Endothelial cell of umbilical vein (primary cell): ENCODE results near the gene ZBTB8A.

Experiments
- EZH2 ChIP-seq: IDR thresholded peaks from 2 replicates; pipeline ENCODE4 v1.6.1; 2012; ENCODE audit warnings: borderline replicate concordance, low read depth, mild to moderate bottlenecking, moderate library complexity, low read length, inconsistent platforms; ENCODE audit not compliant: severe bottlenecking
- MYC ChIP-seq: IDR thresholded peaks from one replicate; pipeline ENCODE4 v1.6.1; 2011; ENCODE audit warnings: mild to moderate bottlenecking, low read depth, low read length
- POLR2A ChIP-seq: IDR thresholded peaks from 2 replicates; pipeline ENCODE4 v1.6.1; 2012; ENCODE audit warnings: low read depth, mild to moderate bottlenecking, control low read depth, low read length
- POLR2AphosphoS5 ChIP-seq: IDR thresholded peaks from 2 replicates; pipeline ENCODE4 v1.6.1; 2012; ENCODE audit warnings: low read depth, mild to moderate bottlenecking, control low read depth, low read length, moderate library complexity; ENCODE audit not compliant: insufficient read depth
- TF ChIP-seq, protein P1 (sequence below), 2 donors: IDR thresholded peaks; 1 replicate in 1 of 2; 2 replicates in 1 of 2; pipeline ENCODE4 v1.5.1; 2011; ENCODE audit warnings: low read length in 2 of 2, mild to moderate bottlenecking in 2 of 2, moderate library complexity in 2 of 2, control low read depth in 1 of 2, inconsistent platforms in 1 of 2, low read depth in 1 of 2; ENCODE audit not compliant: insufficient read depth in 1 of 2; ENCODE audit errors: extremely low read depth in 1 of 2

DNA sequence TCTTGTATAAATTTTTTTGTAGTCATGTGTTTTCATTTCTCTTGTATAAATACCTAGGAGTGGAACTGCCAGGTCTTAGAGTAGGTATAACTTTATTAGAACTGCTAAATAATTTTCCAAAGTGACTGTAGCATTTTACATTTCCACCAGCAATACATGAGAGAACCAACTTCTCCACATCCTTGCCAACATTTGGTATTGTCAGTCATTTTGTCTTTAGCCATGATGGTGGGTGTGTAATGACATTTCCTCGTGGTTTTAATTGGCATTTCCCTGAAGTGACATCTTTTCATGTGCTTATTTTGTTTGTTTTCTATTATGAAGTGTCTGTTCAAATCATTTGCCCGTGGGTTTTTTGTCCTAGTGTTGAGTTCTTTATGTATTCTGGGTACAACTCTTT, 29.7 kb downstream of the ZBTB8A start:
- TF ChIP-seq, protein P1, sequence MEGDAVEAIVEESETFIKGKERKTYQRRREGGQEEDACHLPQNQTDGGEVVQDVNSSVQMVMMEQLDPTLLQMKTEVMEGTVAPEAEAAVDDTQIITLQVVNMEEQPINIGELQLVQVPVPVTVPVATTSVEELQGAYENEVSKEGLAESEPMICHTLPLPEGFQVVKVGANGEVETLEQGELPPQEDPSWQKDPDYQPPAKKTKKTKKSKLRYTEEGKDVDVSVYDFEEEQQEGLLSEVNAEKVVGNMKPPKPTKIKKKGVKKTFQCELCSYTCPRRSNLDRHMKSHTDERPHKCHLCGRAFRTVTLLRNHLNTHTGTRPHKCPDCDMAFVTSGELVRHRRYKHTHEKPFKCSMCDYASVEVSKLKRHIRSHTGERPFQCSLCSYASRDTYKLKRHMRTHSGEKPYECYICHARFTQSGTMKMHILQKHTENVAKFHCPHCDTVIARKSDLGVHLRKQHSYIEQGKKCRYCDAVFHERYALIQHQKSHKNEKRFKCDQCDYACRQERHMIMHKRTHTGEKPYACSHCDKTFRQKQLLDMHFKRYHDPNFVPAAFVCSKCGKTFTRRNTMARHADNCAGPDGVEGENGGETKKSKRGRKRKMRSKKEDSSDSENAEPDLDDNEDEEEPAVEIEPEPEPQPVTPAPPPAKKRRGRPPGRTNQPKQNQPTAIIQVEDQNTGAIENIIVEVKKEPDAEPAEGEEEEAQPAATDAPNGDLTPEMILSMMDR (IDR thresholded peaks at IDR 0.05; ENCODE audit: extremely low read depth in 1 of 2, insufficient read depth in 1 of 2, low read depth in 1 of 2, low read length in 2 of 2) = no peak
- TF ChIP-seq POLR2A = no peak
- no peak for TF ChIP-seq EZH2
- TF ChIP-seq POLR2AphosphoS5 = no peak
- no peak for TF ChIP-seq MYC
